Osteoblast (primary cell): ENCODE data around the gene PSD2. TPM values are rescaled to one million over a fixed set of nuclear protein-coding genes. Genes with fewer than 3 reads are reported as not detected.

ENCODE experiments used
- DNase-seq: peaks from one replicate; pipeline ENCODE4 v3.0.0; 2011; ENCODE audit warnings: low spot score, mixed read lengths; ENCODE audit not compliant: insufficient read length; ENCODE audit errors: missing footprints
- H2AFZ ChIP-seq: 2 replicates; pipeline ENCODE4 v1.6.0; 2011; ENCODE audit warnings: mild to moderate bottlenecking, low read length
- H3K27ac ChIP-seq: 2 replicates; pipeline ENCODE4 v1.5.1; 2011; ENCODE audit warnings: mild to moderate bottlenecking, low read depth, low read length, moderate library complexity
- H3K27me3 ChIP-seq: 2 replicates; pipeline ENCODE4 v1.6.0; 2012; ENCODE audit warnings: mild to moderate bottlenecking, control low read depth, inconsistent platforms, low read length, moderate library complexity; ENCODE audit not compliant: insufficient read depth
- H3K36me3 ChIP-seq: 2 replicates; pipeline ENCODE4 v1.5.1; 2011; ENCODE audit warnings: mild to moderate bottlenecking, low read length, control low read depth, moderate library complexity; ENCODE audit not compliant: insufficient read depth
- H3K4me1 ChIP-seq: 2 replicates; pipeline ENCODE4 v1.5.1; 2011; ENCODE audit warnings: mild to moderate bottlenecking, low read length, control low read depth, moderate library complexity; ENCODE audit not compliant: insufficient read depth
- H3K4me2 ChIP-seq: 2 replicates; pipeline ENCODE4 v1.6.0; 2011; ENCODE audit warnings: mild to moderate bottlenecking, low read length; ENCODE audit not compliant: insufficient read depth
- H3K4me3 ChIP-seq: fragments of 200-600 bp; sonication (generic); 3 replicates; pipeline ENCODE4 v1.5.1; 2012; ENCODE audit warnings: mild to moderate bottlenecking, low read length, inconsistent platforms; ENCODE audit not compliant: insufficient read depth
- H3K79me2 ChIP-seq: 2 replicates; pipeline ENCODE4 v1.6.0; 2012; ENCODE audit warnings: mild to moderate bottlenecking, low read length, control low read depth, inconsistent platforms; ENCODE audit not compliant: insufficient read depth
- H3K9me3 ChIP-seq: 2 replicates; pipeline ENCODE4 v1.5.1; 2011; ENCODE audit warnings: low read depth, low read length, control low read depth
- H4K20me1 ChIP-seq: 2 replicates; pipeline ENCODE4 v1.6.0; 2012; ENCODE audit warnings: mild to moderate bottlenecking, low read length, control low read depth; ENCODE audit not compliant: insufficient read depth
- total RNA-seq: library from RNA; depleted of rRNA; stranded (reverse); fragments of >200 nt; gene quantifications from 2 replicates; pipeline ENCODE4 v1.2.3, GENCODE V29; 2012
- TF ChIP-seq, protein P1 (sequence below): IDR thresholded peaks from 2 replicates; pipeline ENCODE4 v1.5.1; 2011; ENCODE audit warnings: mild to moderate bottlenecking, low read depth, low read length, moderate library complexity; ENCODE audit errors: extremely low read depth

The PSD2 gene
- total RNA-seq, 1 donor = 0.36 TPM

- Histone ChIP-seq H3K36me3 (no peaks in the 10 kb centered on the region), H3K27ac (no peak overlapping the region), H2AFZ (no peak overlapping the region), H3K79me2 (no peaks in the 10 kb centered on the region), H3K4me2 (no peak overlapping the region), H3K4me3 (no peak overlapping the region), H3K9me3 (no peaks in the 10 kb centered on the region), H3K4me1 (no peaks in the 10 kb centered on the region), H3K27me3 (peaks cover 11% of the 10 kb centered on the region), H4K20me1 (no peaks in the 10 kb centered on the region)
- TF ChIP-seq, protein P1, sequence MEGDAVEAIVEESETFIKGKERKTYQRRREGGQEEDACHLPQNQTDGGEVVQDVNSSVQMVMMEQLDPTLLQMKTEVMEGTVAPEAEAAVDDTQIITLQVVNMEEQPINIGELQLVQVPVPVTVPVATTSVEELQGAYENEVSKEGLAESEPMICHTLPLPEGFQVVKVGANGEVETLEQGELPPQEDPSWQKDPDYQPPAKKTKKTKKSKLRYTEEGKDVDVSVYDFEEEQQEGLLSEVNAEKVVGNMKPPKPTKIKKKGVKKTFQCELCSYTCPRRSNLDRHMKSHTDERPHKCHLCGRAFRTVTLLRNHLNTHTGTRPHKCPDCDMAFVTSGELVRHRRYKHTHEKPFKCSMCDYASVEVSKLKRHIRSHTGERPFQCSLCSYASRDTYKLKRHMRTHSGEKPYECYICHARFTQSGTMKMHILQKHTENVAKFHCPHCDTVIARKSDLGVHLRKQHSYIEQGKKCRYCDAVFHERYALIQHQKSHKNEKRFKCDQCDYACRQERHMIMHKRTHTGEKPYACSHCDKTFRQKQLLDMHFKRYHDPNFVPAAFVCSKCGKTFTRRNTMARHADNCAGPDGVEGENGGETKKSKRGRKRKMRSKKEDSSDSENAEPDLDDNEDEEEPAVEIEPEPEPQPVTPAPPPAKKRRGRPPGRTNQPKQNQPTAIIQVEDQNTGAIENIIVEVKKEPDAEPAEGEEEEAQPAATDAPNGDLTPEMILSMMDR = no peak
- peak; percentile 35 for DNase-seq
Observed at GRCh38 chr5:139837711-139838380, 42.2 kb downstream of the PSD2 start.

GRCh38 chr5:139838381-139839197 lies 43.0 kb downstream of the PSD2 start:
- no peak overlapping the region for H2AFZ ChIP-seq
- DNase-seq = no peak
- H3K79me2 ChIP-seq = no peaks in the 10 kb centered on the region
- peaks cover 15% of the 10 kb centered on the region for H3K27me3 ChIP-seq
- H3K4me2 ChIP-seq = no peak overlapping the region
- H3K4me1 ChIP-seq = no peaks in the 10 kb centered on the region
- no peaks in the 10 kb centered on the region for H3K36me3 ChIP-seq
- H3K4me3 ChIP-seq = no peak overlapping the region
- H3K9me3 ChIP-seq = no peaks in the 10 kb centered on the region
- no peak overlapping the region for H3K27ac ChIP-seq
- TF ChIP-seq, protein P1 = no peak
- no peaks in the 10 kb centered on the region for H4K20me1 ChIP-seq

- no peaks in the 10 kb centered on the region for H3K9me3 ChIP-seq
- no peaks in the 10 kb centered on the region for H4K20me1 ChIP-seq
- TF ChIP-seq, protein P1 = no peak
- no peak overlapping the region for H3K4me3 ChIP-seq
- no peak overlapping the region for H3K4me2 ChIP-seq
- peaks cover 15% of the 10 kb centered on the region for H3K27me3 ChIP-seq
- H3K36me3 ChIP-seq = no peaks in the 10 kb centered on the region
- no peaks in the 10 kb centered on the region for H3K4me1 ChIP-seq
- H3K79me2 ChIP-seq = no peaks in the 10 kb centered on the region
- no peak for DNase-seq
- H3K27ac ChIP-seq = no peak overlapping the region
- H2AFZ ChIP-seq = no peak overlapping the region
Observed at GRCh38 chr5:139839232-139839815, 43.7 kb downstream of the PSD2 start.

DNA sequence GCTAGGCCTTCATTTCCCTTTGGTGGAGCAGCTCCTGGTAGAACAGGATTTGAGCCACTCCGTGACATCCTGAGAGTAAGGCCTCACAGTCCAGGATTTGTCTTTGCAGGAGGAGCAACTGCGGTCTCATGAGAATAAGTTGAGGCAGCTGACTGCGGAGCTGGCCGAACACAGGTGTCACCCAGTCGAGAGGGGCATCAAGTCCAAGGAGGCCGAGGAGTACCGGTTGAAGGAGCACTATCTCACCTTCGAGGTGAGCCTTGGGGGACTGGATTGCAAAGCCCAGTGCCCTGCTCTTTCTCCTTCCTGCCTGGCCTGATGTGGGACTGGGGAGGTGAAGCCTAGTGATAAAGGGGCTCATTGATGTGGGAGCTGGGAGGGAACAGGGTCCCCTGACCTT lies 44.3 kb downstream of the PSD2 start:
- TF ChIP-seq, protein P1 = no peak
- Histone ChIP-seq H4K20me1 (no peaks in the 10 kb centered on the region), H3K4me3 (no peak overlapping the region), H3K27me3 (peaks cover 17% of the 10 kb centered on the region), H3K27ac (no peak overlapping the region), H3K4me1 (no peaks in the 10 kb centered on the region), H3K36me3 (no peaks in the 10 kb centered on the region), H2AFZ (no peak overlapping the region), H3K9me3 (no peaks in the 10 kb centered on the region), H3K4me2 (no peak overlapping the region), H3K79me2 (no peaks in the 10 kb centered on the region)
- peak; percentile 35 for DNase-seq
